ENCODE measurements around the gene FUNDC2. TPM values are rescaled to one million over a fixed set of nuclear protein-coding genes. Genes with fewer than 3 reads are reported as not detected.
A peak's percentile ranks its signal among the peaks of the same experiment; 100 is the strongest.

The FUNDC2 gene
- total RNA-seq, 1 donor from 2014 or later: 59.4 TPM

- no peak for DNase-seq (ENCODE audit: low read depth)
Measured at GRCh38 chrX:155069414-155069813, 42.8 kb downstream of the FUNDC2 start.

- DNase-seq (ENCODE audit: low read depth): no peak
Measured at GRCh38 chrX:155070038-155070437, 43.4 kb downstream of the FUNDC2 start.

- DNase-seq (ENCODE audit: low read depth): no peak
Measured at GRCh38 chrX:155070663-155070974, 44.0 kb downstream of the FUNDC2 start.

- peak; percentile 56 for DNase-seq (ENCODE audit: low read depth)
Measured at GRCh38 chrX:155070975-155071693, 44.5 kb downstream of the FUNDC2 start, which contains the start of the genes BRCC3, CMC4 and MTCP1. BRCC3 (plus strand) TSS chrX:155071508; CDS start chrX:155071528, 20 bp downstream. CMC4 (minus strand) TSS chrX:155071136; CDS start chrX:155064023, 7,113 bp downstream. MTCP1 (minus strand) TSS chrX:155071136; CDS start chrX:155066010, 5,126 bp downstream.

- DNase-seq (ENCODE audit: low read depth): no peak
Measured at GRCh38 chrX:155071694-155072280, 45.1 kb downstream of the FUNDC2 start.

GRCh38 chrX:155086202-155086840 lies 59.7 kb downstream of the FUNDC2 start:
- DNase-seq (ENCODE audit: low read depth): no peak

- DNase-seq (ENCODE audit: low read depth): no peak
Measured at GRCh38 chrX:155086961-155087735, 60.5 kb downstream of the FUNDC2 start.

- peak; percentile 17 for DNase-seq (ENCODE audit: low read depth)
Measured at GRCh38 chrX:155094468-155095061, 67.9 kb downstream of the FUNDC2 start.

- DNase-seq (ENCODE audit: low read depth): no peak
Measured at GRCh38 chrX:155105919-155106318, 79.3 kb downstream of the FUNDC2 start.

- DNase-seq (ENCODE audit: low read depth): no peak
Measured at GRCh38 chrX:155108427-155108826, 81.8 kb downstream of the FUNDC2 start.

Other genes starting within 250 kb of the FUNDC2 start
- gene MPP1, start 221.4 kb upstream of the FUNDC2 start, total RNA-seq: 6.6 and 17.2 TPM in 2 replicates
- gene SMIM9, start 192.2 kb upstream of the FUNDC2 start, total RNA-seq: not detected in 2 replicates
- gene F8A1, start 140.5 kb upstream of the FUNDC2 start, total RNA-seq: 4.0 and 8.8 TPM in 2 replicates
- 4.7 and 5.2 TPM in 2 replicates for gene F8, start 4.1 kb upstream of the FUNDC2 start, total RNA-seq
- 9.4 and 10.2 TPM in 2 replicates for gene CMC4, start 44.3 kb downstream of the FUNDC2 start, total RNA-seq
- gene MTCP1, start 44.3 kb downstream of the FUNDC2 start, total RNA-seq: 4.2 and 5.2 TPM in 2 replicates
- 17.7 and 40.6 TPM in 2 replicates for gene BRCC3, start 44.7 kb downstream of the FUNDC2 start, total RNA-seq
- 59.4 and 109 TPM in 2 replicates for gene VBP1, start 189.6 kb downstream of the FUNDC2 start, total RNA-seq
- under 0.01 and 0.35 TPM in 2 replicates for gene RAB39B, start 237.6 kb downstream of the FUNDC2 start, total RNA-seq